CD4-positive, alpha-beta T cell (primary cell): ENCODE results near the gene GABARAPL2. TPM values are rescaled to one million over a fixed set of nuclear protein-coding genes. Genes with fewer than 3 reads are reported as not detected.

Source experiments
- ATAC-seq: fragments of 200-7000 bp; cut with Tn5 transposase; one replicate; pipeline ENCODE4 v1.10.0; 2022; ENCODE audit warnings: mild to moderate bottlenecking; ENCODE audit not compliant: poor library complexity
- CTCF ChIA-PET: fragments of 350-600 bp; sonication (Branson Sonifier 250); formaldehyde crosslinking; loops from one replicate; lab custom pipeline; 2021; ENCODE audit warnings: antibody characterized with exemption, inconsistent platforms; lab: Charles Lee
- POLR2A ChIA-PET: fragments of 350-600 bp; sonication (Branson Sonifier 250); formaldehyde crosslinking; loops from one replicate; lab custom pipeline; 2021; ENCODE audit warnings: antibody characterized with exemption, inconsistent platforms; lab: Charles Lee
- DNase-seq, 14 experiments: peaks; one replicate each; pipeline ENCODE4 v3.0.0-alpha.2; 2013 to 2020; ENCODE audit warnings: mixed read lengths in 2 of 14
- H3K27ac ChIP-seq, 2 donors: one replicate each; pipeline versions ENCODE4 v1.5.1 to v1.7.0; 2013; ENCODE audit warnings: low read length in 2 of 2, low read depth in 1 of 2, mild to moderate bottlenecking in 1 of 2
- H3K27me3 ChIP-seq, 2 experiments: 1 replicate in 1 of 2; 2 replicates in 1 of 2; pipeline versions ENCODE4 v1.6.1 to v1.7.0; 2013; ENCODE audit warnings: low read length in 2 of 2, control low read depth in 1 of 2, mild to moderate bottlenecking in 1 of 2, moderate library complexity in 1 of 2; ENCODE audit not compliant: insufficient read depth in 2 of 2, control insufficient read depth in 1 of 2
- H3K36me3 ChIP-seq: one replicate; pipeline ENCODE4 v1.6.1; 2013; ENCODE audit warnings: low read length, control low read depth; ENCODE audit not compliant: insufficient read depth
- H3K4me1 ChIP-seq: one replicate; pipeline ENCODE4 v1.6.1; 2013; ENCODE audit warnings: low read length, control low read depth; ENCODE audit not compliant: insufficient read depth
- H3K4me3 ChIP-seq: one replicate; pipeline ENCODE4 v1.5.1; 2013; ENCODE audit warnings: mild to moderate bottlenecking, low read length, moderate library complexity
- H3K9me3 ChIP-seq, 2 experiments: 1 replicate in 1 of 2; 2 replicates in 1 of 2; pipeline versions ENCODE4 v1.6.1 to v1.7.0; 2013; ENCODE audit warnings: low read length in 2 of 2, mild to moderate bottlenecking in 2 of 2, control low read depth in 1 of 2, moderate library complexity in 1 of 2; ENCODE audit not compliant: control insufficient read depth in 1 of 2, insufficient read depth in 1 of 2
- H3K27ac Mint-ChIP-seq: one replicate; pipeline ENCODE4 v1.8.0; 2020; ENCODE audit warnings: mixed read lengths
- H3K27me3 Mint-ChIP-seq: one replicate; pipeline ENCODE4 v1.8.0; 2021; ENCODE audit warnings: mixed read lengths
- H3K36me3 Mint-ChIP-seq: one replicate; pipeline ENCODE4 v1.8.0; 2021; ENCODE audit warnings: low read depth, mixed read lengths
- H3K4me1 Mint-ChIP-seq: one replicate; pipeline ENCODE4 v1.8.0; 2021; ENCODE audit warnings: low read depth, mixed read lengths
- H3K4me3 Mint-ChIP-seq: one replicate; pipeline ENCODE4 v1.8.0; 2020; ENCODE audit warnings: mild to moderate bottlenecking, mixed read lengths
- H3K9me3 Mint-ChIP-seq: one replicate; pipeline ENCODE4 v1.8.0; 2020; ENCODE audit warnings: mixed read lengths
- intact Hi-C, 2 experiments: fragments of 100-400 bp; cut with DNase I in 1 of 2; cut with micrococcal nuclease in 1 of 2; formaldehyde crosslinking; loops; one replicate each; pipeline versions ENCODE4 v1.15.1 to v1.9.0; 2023 to 2025; cut with DNase I, micrococcal nuclease
- polyA plus RNA-seq, 2 donors: library from polyadenylated mRNA; unstranded; fragments of 120-200 nt; gene quantifications; one replicate each; pipeline ENCODE4 v1.2.1, GENCODE V29; 2013
- total RNA-seq, 174 experiments: library from RNA in 2 of 174; stranded (reverse) in 2 of 174; gene quantifications; one replicate each; pipeline ENCODE4 v1.2.3 and lab custom pipeline; 2021 to 2026
- TF ChIP-seq, protein P1 (sequence below): fragments of 200-600 bp; IDR thresholded peaks from one replicate; pipeline ENCODE4 v1.8.0; 2022; ENCODE audit warnings: antibody characterized with exemption, mild to moderate bottlenecking

GABARAPL2 gene, protein sequence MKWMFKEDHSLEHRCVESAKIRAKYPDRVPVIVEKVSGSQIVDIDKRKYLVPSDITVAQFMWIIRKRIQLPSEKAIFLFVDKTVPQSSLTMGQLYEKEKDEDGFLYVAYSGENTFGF
- total RNA-seq (10 to 100 TPM; 44.6 to 48.3 TPM), total RNA-seq (lab: John Stamatoyannopoulos, UW) (16.6 to 69.1 (median 42.8) reads per million in 172 experiments)
- polyA plus RNA-seq (2013, experiment 1 of 2): 111 TPM
- polyA plus RNA-seq (2013, experiment 2 of 2): 97.3 TPM

DNA sequence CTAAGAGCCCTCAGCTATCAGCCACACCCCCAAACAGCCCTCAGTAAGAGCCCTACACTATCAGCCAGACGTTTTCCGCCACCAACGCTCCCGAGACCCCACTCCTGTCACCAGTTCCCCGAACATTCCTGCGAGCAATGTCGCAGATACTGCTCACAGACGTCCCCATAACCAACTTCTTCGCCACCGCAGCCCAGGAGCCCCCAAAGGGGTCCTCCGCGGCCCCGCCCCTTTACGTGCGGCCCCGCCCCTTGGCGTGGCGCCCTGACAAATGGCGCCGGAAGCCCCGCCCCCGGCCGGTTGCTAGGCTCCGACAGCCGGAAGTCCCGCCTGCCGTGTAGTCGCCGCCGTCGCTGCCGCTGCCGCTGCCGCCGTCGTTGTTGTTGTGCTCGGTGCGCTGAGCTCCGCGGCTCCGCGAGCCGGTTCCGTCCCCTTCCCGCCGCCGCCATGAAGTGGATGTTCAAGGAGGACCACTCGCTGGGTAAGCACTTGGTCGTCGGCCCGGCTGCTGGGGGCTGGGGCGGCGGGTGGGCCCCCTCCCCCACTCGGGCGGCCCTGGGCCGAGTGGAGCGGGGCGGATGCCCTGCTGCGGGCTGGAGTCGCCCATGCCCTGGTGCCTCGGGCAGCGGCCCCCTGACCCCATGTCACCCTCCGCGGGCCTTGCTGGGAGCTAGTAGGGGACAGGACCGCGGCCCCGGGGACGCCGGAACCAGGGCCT, at the start of gene GABARAPL2:
GABARAPL2 (plus strand) TSS at position 340 of the 718 bp plus-strand sequence; CDS start at position 448, 108 bp downstream.
- TF ChIP-seq, protein P1, sequence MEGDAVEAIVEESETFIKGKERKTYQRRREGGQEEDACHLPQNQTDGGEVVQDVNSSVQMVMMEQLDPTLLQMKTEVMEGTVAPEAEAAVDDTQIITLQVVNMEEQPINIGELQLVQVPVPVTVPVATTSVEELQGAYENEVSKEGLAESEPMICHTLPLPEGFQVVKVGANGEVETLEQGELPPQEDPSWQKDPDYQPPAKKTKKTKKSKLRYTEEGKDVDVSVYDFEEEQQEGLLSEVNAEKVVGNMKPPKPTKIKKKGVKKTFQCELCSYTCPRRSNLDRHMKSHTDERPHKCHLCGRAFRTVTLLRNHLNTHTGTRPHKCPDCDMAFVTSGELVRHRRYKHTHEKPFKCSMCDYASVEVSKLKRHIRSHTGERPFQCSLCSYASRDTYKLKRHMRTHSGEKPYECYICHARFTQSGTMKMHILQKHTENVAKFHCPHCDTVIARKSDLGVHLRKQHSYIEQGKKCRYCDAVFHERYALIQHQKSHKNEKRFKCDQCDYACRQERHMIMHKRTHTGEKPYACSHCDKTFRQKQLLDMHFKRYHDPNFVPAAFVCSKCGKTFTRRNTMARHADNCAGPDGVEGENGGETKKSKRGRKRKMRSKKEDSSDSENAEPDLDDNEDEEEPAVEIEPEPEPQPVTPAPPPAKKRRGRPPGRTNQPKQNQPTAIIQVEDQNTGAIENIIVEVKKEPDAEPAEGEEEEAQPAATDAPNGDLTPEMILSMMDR: no peak
- ChIA-PET CTCF (interaction anchor here (1.9 to 3.5 kb wide), 4 partner anchors 10 to 55 kb away, joined by 5 to 26 read pairs (median 14); partner anchors contain the start of gene TMEM231), POLR2A (interaction anchor here (0.6 to 3.8 kb wide), 15 partner anchors 11 to 899 kb away, joined by 3 to 59 read pairs (median 4); partner anchors contain the start of genes ADAT1, CFDP1, KARS1 and RFWD3)
- Mint-ChIP-seq H3K4me3 (peak within 1 kb of the TSS; percentile 94), H3K27me3 (peaks cover 14% of the 10 kb centered on the region), H3K9me3 (no peaks in the 10 kb centered on the region), H3K4me1 (peaks cover 39% of the 10 kb centered on the region), H3K36me3 (peaks cover 50% of the 10 kb centered on the region), H3K27ac (peak within 1 kb of the TSS; percentile 89)
- Histone ChIP-seq H3K9me3 (no peaks in the 10 kb centered on the region), H3K36me3 (peaks cover 36% of the 10 kb centered on the region), H3K4me1 (peaks cover 41% of the 10 kb centered on the region), H3K4me3 (peak within 1 kb of the TSS; percentile 90), H3K27me3 (no peaks in the 10 kb centered on the region), H3K27ac (peak within 1 kb of the TSS; percentile 69 to 76)
- peak; percentile 83 to 95 (median 88) for DNase-seq
- peak; percentile 75 for ATAC-seq
- intact Hi-C loops: loop anchor here (1.0 to 10.0 kb wide), 11 partner anchors 10 to 899 kb away; partner anchors contain the start of genes ADAT1 (in 2 of the 2), KARS1 (in 2 of the 2), TERF2IP (in 2 of the 2) and TMEM170A (in 2 of the 2)

DNA sequence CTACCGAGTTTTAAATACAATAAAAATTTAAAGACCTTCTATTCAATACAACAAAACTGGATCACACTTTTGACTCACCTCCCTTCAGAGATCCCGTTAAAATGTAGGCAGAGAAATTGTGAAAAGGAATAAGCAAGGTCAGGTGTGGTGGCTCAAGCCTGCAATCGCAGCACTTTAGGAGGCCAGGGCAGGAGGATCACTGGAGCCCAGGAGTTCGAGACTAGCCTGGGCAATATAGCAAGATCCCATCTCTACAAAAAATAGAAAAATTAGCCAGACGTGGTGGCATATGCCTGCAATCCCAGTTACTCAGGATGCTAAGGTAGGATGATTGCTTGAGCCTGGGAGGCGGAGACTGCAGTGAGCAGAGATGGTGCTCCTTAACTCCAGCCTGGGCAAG, 47.0 kb upstream of the GABARAPL2 start:
- TF ChIP-seq, protein P1: no peak
- Histone ChIP-seq H3K27ac (no peak overlapping the region), H3K9me3 (no peaks in the 10 kb centered on the region), H3K4me3 (no peak overlapping the region), H3K4me1 (peaks cover 12% of the 10 kb centered on the region), H3K36me3 (no peaks in the 10 kb centered on the region), H3K27me3 (no peaks in the 10 kb centered on the region)
- CTCF ChIA-PET: interaction anchor here (0.7 to 1.2 kb wide), 2 partner anchors 37 to 286 kb away, joined by 3 read pairs; partner anchors contain the start of gene TMEM231
- Mint-ChIP-seq H3K4me3 (no peak overlapping the region), H3K9me3 (no peaks in the 10 kb centered on the region), H3K27ac (no peak overlapping the region), H3K36me3 (no peaks in the 10 kb centered on the region), H3K27me3 (no peaks in the 10 kb centered on the region), H3K4me1 (peaks cover 14% of the 10 kb centered on the region)
- DNase-seq (no peak), ATAC-seq (no peak)
- POLR2A ChIA-PET: no interaction called here
- intact Hi-C loops: loop anchor here in 1 of 2 experiments (10.0 kb wide), 1 partner anchor 84 kb away; the partner anchor contains the start of gene CFDP1

DNA sequence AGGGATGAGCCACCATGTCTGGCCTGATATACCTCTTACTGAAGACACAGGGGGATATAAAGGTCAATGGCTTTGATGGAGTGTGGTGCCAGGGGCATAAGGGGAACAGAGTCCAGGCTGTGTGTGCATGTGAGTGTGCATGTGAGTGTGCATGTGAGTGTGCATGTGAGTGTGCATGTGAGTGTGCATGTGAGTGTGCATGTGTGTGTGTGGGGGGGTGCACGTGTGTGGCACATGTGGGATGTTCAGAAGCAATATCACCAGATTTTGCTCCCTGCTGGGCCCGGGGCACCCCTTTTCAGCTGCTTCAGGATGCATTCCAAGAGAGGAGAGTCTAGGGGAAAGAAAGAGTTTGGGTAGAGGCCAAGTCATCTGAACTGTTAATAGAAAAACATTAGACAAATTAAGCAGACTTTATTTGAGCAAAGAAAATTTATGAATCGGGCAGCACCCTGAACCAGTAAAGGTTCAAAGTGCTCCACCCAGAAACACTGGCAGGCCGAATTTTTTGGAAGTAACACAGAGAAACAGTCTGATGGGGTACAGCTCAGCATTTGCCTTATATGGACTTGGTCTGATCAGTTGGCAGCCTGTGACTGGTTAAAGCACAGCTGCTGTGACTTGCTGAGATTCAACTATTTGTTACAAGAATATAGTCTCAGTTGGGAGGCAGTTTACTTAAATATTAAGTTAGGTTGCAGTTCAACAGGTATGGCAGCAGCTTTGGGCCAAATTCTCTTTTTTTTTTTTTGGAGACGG, 40.0 kb upstream of the GABARAPL2 start:
- TF ChIP-seq, protein P1: no peak
- no peaks in the 10 kb centered on the region for H3K36me3 Mint-ChIP-seq
- H3K27me3 ChIP-seq: no peaks in the 10 kb centered on the region
- H3K4me1 Mint-ChIP-seq: no peaks in the 10 kb centered on the region
- H3K27ac Mint-ChIP-seq: no peak overlapping the region
- H3K27ac ChIP-seq: no peak overlapping the region
- POLR2A ChIA-PET: no interaction called here
- no peaks in the 10 kb centered on the region for H3K9me3 Mint-ChIP-seq
- H3K4me3 ChIP-seq: no peak overlapping the region
- no peaks in the 10 kb centered on the region for H3K36me3 ChIP-seq
- no peaks in the 10 kb centered on the region for H3K27me3 Mint-ChIP-seq
- H3K9me3 ChIP-seq: peaks cover 0 to 6% of the 10 kb centered on the region in 2 experiments
- CTCF ChIA-PET: no interaction called here
- H3K4me3 Mint-ChIP-seq: no peak overlapping the region
- ATAC-seq (no peak), DNase-seq (no peak)
- intact Hi-C loops: no loop called here
- no peaks in the 10 kb centered on the region for H3K4me1 ChIP-seq
